ENCODE results near the gene KRTAP9-1.
"Not testable (repeated sequence)": the region's sequence is repeated elsewhere in the genome, so short reads cannot be mapped to it uniquely, and the experiment has no call there.

Gene KRTAP9-1

DNA sequence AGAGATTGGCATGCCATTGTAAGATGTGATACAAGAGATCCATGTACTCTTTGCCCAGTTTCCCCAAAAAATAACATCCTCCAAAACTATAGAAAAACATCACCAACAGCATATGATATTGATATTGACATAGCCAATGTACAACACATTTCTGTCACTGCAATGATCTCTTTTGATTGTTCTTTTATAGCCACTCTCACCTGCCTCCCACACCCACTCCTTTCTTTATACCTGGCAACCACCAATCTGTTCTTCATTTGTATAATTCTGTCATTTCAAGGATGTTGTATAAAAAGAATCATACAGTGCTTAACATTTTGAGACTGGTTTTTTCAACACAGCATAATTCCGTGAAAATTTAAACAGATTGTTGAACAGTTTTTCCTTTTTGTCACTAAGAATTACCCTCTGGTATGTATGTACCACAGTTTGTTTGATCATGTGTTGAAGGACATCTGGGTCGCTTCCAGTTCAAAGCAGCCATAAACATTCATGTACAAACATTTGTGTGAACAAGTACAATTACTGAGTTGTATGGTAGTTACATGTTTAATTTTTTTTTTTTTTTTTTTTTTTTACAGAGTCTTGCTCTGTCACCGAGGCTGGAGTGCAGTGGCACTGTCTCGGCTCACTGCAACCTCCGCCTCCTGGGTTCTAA lies 9.9 kb downstream of the KRTAP9-1 start:
- TF ChIP-seq CTCF (conservative IDR thresholded peaks at IDR 0.05; ENCODE audit: control insufficient read depth, insufficient read depth, low read depth, low read length): no peak
- H3K4me3 ChIP-seq (ENCODE audit: control insufficient read depth, low read depth, low read length): no peak overlapping the region
- no peak for DNase-seq (ENCODE audit: low read depth)

- DNase-seq (ENCODE audit: low read depth): peak; percentile 82
- no peak overlapping the region for H3K4me3 ChIP-seq (ENCODE audit: control insufficient read depth, low read depth, low read length)
- no peak for TF ChIP-seq CTCF (conservative IDR thresholded peaks at IDR 0.05; ENCODE audit: control insufficient read depth, insufficient read depth, low read depth, low read length)
Measured at GRCh38 chr17:41211845-41212466, 22.3 kb downstream of the KRTAP9-1 start.

DNA sequence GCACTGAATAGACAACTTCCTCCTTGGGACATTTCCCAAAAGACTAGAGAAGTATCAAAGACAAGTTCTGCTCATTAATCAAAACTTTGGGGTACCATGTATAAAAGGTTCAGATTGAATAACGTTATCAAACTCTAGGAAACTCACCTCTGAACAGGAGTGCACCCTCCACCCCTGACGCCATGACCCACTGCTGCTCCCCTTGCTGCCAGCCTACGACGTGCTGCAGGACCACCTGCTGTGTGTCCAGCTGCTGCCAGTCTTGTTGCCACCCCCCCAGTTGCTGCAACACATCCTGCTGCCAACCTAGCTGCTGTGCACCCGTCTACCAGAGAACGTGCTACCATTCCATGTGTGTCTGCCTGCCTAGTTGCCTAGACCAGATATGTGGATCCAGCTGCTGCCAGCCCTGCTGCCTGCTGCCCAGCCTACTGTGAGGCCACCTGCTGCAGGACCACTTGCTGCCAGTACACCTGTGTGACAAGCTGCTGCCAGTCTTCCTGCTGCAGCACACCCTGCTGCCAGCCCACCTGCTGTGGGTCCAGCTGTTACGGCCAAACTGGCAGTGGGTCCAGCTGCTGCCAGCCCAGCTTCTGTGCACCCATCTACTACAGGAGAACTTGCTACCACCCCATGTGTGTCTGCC lies 23.0 kb downstream of the KRTAP9-1 start:
- TF ChIP-seq CTCF (conservative IDR thresholded peaks at IDR 0.05; ENCODE audit: control insufficient read depth, insufficient read depth, low read depth, low read length): no peak
- DNase-seq (ENCODE audit: low read depth): no peak
- H3K4me3 ChIP-seq (ENCODE audit: control insufficient read depth, low read depth, low read length): no peak overlapping the region

DNA sequence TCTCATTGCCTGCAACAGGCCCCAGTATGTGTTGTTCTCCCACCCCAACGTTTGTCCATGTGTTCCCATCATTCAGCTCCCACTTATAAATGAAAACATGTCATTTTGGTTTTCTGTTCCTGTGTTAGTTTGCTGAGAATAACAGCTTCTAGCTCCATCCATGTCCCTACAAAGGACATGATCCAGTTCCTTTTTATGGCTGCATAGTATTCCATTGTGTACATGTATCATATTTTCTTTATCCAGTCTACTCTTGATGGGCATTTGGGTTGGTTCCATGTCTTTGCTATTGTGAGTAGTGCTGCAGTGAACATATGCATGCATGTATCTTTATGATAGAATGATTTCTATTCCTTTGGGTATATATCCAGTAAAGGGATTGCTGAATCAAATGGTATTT lies 26.0 kb downstream of the KRTAP9-1 start:
- no peak overlapping the region for H3K4me3 ChIP-seq (ENCODE audit: control insufficient read depth, low read depth, low read length)
- DNase-seq (ENCODE audit: low read depth): no peak
- no peak for TF ChIP-seq CTCF (conservative IDR thresholded peaks at IDR 0.05; ENCODE audit: control insufficient read depth, insufficient read depth, low read depth, low read length)

- TF ChIP-seq CTCF (conservative IDR thresholded peaks at IDR 0.05; ENCODE audit: control insufficient read depth, insufficient read depth, low read depth, low read length): no peak
- H3K4me3 ChIP-seq (ENCODE audit: control insufficient read depth, low read depth, low read length): no peak overlapping the region
- DNase-seq (ENCODE audit: low read depth): peak; percentile 4
Measured at GRCh38 chr17:41223821-41224220, 34.1 kb downstream of the KRTAP9-1 start.

DNA sequence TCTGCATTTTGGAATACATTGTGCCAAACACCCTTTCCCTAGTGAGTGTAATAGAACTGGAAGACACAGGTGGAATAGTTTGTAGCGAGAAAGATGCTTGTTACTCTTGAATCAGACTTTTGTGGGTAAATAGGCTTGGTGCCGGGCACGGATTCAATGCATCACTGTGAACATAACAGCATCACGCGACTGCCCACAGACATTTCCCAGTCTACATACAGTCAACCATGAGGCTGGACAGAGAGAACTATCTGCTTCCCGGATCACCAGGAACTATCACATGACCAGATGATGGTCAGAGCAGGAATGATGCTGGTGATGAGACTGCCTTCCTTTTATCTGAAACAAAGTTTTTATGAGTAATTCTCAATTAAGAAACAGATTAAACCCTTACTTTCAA lies 36.4 kb downstream of the KRTAP9-1 start:
- DNase-seq (ENCODE audit: low read depth): no peak
- TF ChIP-seq CTCF (conservative IDR thresholded peaks at IDR 0.05; ENCODE audit: control insufficient read depth, insufficient read depth, low read depth, low read length): no peak
- H3K4me3 ChIP-seq (ENCODE audit: control insufficient read depth, low read depth, low read length): no peak overlapping the region

- not testable (repeated sequence) for H3K4me3 ChIP-seq (ENCODE audit: control insufficient read depth, low read depth, low read length); DNase-seq (ENCODE audit: low read depth)
Measured at GRCh38 chr17:41226598-41227095, 37.0 kb downstream of the KRTAP9-1 start, which contains the start of gene KRTAP9-2. Gene KRTAP9-2, plus strand, starts transcription at chr17:41226648. Its CDS starts 7 bp downstream, at chr17:41226655.
